ENCODE data around the gene SACM1L. TPM values are rescaled to one million over a fixed set of nuclear protein-coding genes. Genes with fewer than 3 reads are reported as not detected.

The SACM1L gene
- total RNA-seq, 2 experiments from 2014 or later, result 71.6 to 88.7 TPM

GRCh38 chr3:45759851-45760250, 70.7 kb downstream of the SACM1L start:
- ATAC-seq (no peak), DNase-seq (no peak)
- Mint-ChIP-seq H3K27me3 (peaks cover 2% of the 10 kb centered on the region), H3K36me3 (no peaks in the 10 kb centered on the region), H3K9me3 (ENCODE audit: low read depth) (no peaks in the 10 kb centered on the region), H3K4me3 (no peak overlapping the region), H3K27ac (no peak overlapping the region), H3K4me1 (peaks cover 2% of the 10 kb centered on the region)
- CTCF ChIA-PET, result interaction anchor here (1.1 to 6.2 kb wide), 8 partner anchors 7 to 198 kb away, joined by 3 to 64 read pairs (median 4); no protein-coding TSS in a partner anchor

DNA sequence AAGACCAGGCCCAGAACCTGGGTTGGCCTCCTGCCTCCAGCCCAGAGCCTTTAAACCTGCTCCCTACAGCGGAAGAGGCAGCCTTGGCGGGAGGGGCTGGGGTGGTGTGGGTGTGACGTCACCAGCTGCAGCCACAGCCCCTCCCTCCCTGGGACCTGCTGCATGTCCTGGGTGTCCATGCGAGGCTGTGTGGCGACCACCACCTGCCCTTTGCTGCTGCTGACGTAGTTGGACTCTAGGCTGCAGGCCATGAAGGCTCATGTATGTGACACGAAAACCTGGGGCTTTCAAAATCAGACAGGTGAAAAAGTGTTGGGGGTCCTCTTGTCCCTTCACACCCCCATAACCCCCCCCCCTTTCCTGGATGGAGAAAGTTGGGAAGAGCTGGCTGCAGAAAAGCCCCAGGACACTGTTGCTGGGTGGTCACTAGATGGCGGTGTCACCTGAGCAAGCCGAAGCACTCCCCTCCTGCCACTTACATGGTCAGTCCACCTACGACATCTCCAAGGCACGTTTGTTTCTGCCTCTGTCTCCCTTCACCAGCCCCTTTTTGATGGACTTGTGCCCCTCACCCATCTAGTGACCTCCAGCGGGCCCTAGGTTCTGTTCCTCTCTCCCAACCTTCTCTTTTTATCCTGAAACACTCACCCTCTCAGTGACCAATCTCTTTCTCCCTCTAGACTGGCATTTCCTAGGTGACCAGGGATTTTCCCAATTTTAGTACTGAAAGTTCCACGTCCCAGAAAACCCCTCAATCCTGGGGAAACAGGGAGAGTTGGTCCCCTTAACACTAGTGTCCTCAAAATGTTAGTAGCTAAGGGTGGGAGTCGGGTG, 71.9 kb downstream of the SACM1L start:
- no peaks in the 10 kb centered on the region for H3K36me3 Mint-ChIP-seq
- peaks cover 2% of the 10 kb centered on the region for H3K27me3 Mint-ChIP-seq
- CTCF ChIA-PET, result interaction anchor here (0.6 to 6.2 kb wide), 24 partner anchors 9 to 738 kb away, joined by 3 to 64 read pairs (median 4); partner anchors contain the start of gene CCR9
- no peak overlapping the region for H3K4me3 Mint-ChIP-seq
- DNase-seq (peak; percentile 63), ATAC-seq (peak; percentile 85)
- peaks cover 2% of the 10 kb centered on the region for H3K4me1 Mint-ChIP-seq
- no peaks in the 10 kb centered on the region for H3K9me3 Mint-ChIP-seq (ENCODE audit: low read depth)
- no peak overlapping the region for H3K27ac Mint-ChIP-seq

DNA sequence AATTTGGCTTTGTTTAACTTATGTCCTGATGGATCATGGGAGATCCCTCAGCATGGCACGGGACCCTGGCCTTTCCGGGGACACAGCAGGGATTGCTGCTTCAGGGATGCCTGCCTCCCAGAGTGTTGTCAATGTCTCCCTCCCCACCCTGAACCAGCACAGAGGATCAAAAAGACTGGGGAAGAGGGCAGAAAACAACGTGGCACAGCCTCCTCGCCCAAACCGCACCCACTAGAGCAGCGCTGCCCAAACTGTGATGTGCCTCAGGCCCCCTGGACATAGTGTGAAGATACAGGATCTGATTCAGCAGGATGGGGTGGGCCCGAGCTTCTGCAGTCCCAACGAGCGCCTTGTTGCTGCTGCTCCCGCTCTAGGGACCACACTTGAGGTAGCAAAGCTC, 72.6 kb downstream of the SACM1L start:
- ATAC-seq, result no peak
- Mint-ChIP-seq H3K9me3 (ENCODE audit: low read depth) (no peaks in the 10 kb centered on the region), H3K27ac (no peak overlapping the region), H3K27me3 (peaks cover 2% of the 10 kb centered on the region), H3K36me3 (no peaks in the 10 kb centered on the region), H3K4me1 (peaks cover 2% of the 10 kb centered on the region), H3K4me3 (no peak overlapping the region)
- no peak for DNase-seq
- CTCF ChIA-PET, result interaction anchor here (0.6 to 6.2 kb wide), 17 partner anchors 11 to 325 kb away, joined by 3 to 64 read pairs (median 5); partner anchors contain the start of genes CCR9 and LZTFL1

- Mint-ChIP-seq H3K4me1 (peaks cover 2% of the 10 kb centered on the region), H3K9me3 (ENCODE audit: low read depth) (no peaks in the 10 kb centered on the region), H3K4me3 (no peak overlapping the region), H3K27ac (no peak overlapping the region), H3K36me3 (no peaks in the 10 kb centered on the region), H3K27me3 (peaks cover 8% of the 10 kb centered on the region)
- DNase-seq, result no peak
- CTCF ChIA-PET, result interaction anchor here (0.8 to 6.2 kb wide), 14 partner anchors 10 to 324 kb away, joined by 3 to 64 read pairs (median 5); partner anchors contain the start of gene LZTFL1
- ATAC-seq, result no peak
These were observed 73.6 kb downstream of the SACM1L start for GRCh38 chr3:45762647-45763302.

DNA sequence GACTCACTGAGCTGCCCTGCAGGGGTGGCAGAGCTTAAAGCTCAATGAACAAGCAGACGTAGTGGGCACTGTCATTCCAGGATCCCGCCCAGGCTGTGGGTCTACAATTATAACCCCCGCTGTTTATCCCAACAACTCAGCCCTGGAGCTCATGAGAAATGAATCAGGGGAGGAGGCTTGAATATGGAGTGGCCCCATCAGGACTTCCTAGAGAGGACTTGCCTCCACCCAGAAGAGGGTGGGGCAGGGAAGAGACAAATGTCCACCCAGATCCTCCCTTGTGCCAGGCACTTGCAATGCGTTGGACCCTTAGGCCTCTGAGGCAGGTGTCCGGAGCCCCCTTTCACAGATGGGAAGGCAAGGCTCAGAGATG, 74.1 kb downstream of the SACM1L start:
- no peaks in the 10 kb centered on the region for H3K36me3 Mint-ChIP-seq
- no peak overlapping the region for H3K4me3 Mint-ChIP-seq
- no peak overlapping the region for H3K27ac Mint-ChIP-seq
- CTCF ChIA-PET, result interaction anchor here (0.8 to 6.2 kb wide), 7 partner anchors 11 to 314 kb away, joined by 3 to 64 read pairs (median 3); partner anchors contain the start of gene LZTFL1
- ATAC-seq (no peak), DNase-seq (no peak)
- peaks cover 13% of the 10 kb centered on the region for H3K27me3 Mint-ChIP-seq
- H3K4me1 Mint-ChIP-seq, result peaks cover 2% of the 10 kb centered on the region
- no peaks in the 10 kb centered on the region for H3K9me3 Mint-ChIP-seq (ENCODE audit: low read depth)

DNA sequence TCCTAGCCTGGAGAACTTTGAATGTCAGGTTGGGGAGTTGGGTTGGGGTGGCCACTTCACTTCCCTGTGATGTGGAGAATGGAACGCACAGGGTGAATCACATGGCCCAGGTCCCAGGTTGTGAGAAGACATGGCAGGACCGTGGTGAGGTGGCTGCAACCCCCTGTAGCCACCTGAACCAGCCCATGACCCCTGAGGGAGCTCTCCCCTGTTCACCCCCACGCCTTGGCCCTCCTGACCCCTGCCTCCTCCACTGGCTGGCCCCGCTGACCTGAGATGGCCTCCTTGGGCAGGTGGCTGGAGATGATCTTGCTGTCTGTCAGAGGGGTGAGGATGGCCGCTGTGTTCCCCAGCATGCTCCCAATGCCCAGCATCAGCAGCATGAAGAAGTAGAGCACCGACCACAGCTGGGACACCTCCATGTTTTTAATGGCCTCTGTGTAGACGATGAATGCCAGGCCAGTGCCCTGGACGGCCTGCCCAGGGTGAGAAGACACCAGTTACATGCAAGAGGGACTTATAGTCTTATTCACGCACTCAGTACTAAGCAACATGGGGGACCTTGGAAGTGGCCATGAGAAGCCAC, 76.2 kb downstream of the SACM1L start:
- CTCF ChIA-PET, result no interaction called here
- no peak for ATAC-seq
- H3K27ac Mint-ChIP-seq, result no peak overlapping the region
- no peak overlapping the region for H3K4me3 Mint-ChIP-seq
- H3K4me1 Mint-ChIP-seq, result peaks cover 2% of the 10 kb centered on the region
- no peaks in the 10 kb centered on the region for H3K36me3 Mint-ChIP-seq
- DNase-seq, result no peak
- H3K27me3 Mint-ChIP-seq, result peaks cover 29% of the 10 kb centered on the region
- H3K9me3 Mint-ChIP-seq (ENCODE audit: low read depth), result no peaks in the 10 kb centered on the region

- no peak overlapping the region for H3K27ac Mint-ChIP-seq
- CTCF ChIA-PET, result no interaction called here
- DNase-seq (no peak), ATAC-seq (no peak)
- H3K4me3 Mint-ChIP-seq, result no peak overlapping the region
- peaks cover 2% of the 10 kb centered on the region for H3K4me1 Mint-ChIP-seq
- H3K36me3 Mint-ChIP-seq, result no peaks in the 10 kb centered on the region
- peaks cover 34% of the 10 kb centered on the region for H3K27me3 Mint-ChIP-seq
- H3K9me3 Mint-ChIP-seq (ENCODE audit: low read depth), result no peaks in the 10 kb centered on the region
These were observed 76.8 kb downstream of the SACM1L start for GRCh38 chr3:45765958-45766357.

DNA sequence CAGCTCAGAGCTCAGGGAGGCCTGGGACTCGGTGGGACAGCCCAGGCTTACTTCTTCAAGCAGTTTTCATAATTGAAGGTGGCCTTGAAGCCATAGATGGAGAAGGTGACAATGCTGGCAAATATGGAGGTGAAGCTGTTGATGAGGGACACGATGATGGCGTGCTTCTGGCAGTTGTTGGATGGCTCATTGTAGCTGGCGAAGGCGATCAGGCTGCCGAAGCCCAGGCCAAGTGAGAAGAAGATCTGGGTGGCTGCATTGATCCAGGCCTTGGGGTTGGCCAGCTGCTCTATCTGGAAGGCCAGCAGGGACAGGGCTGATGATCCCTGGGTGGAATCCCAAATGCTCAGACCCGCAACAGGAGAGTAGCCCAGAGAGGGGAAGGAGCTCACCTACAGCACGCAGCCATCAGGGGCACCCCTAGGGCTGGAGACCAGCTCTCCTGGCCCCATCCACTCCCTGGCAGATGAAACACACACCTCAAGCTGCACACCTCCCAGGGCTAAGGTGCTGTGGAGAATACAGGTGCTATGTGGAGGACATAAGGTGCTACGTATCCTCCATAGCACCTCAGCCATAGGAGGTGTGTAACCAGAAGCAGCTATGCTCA, 82.1 kb downstream of the SACM1L start:
- H3K27me3 Mint-ChIP-seq, result peaks cover 59% of the 10 kb centered on the region
- DNase-seq (peak; percentile 22), ATAC-seq (no peak)
- CTCF ChIA-PET, result interaction anchor here (0.8 to 1.9 kb wide), 2 partner anchors 10 to 158 kb away, joined by 3 to 8 read pairs; no protein-coding TSS in a partner anchor
- no peaks in the 10 kb centered on the region for H3K36me3 Mint-ChIP-seq
- no peak overlapping the region for H3K27ac Mint-ChIP-seq
- H3K4me1 Mint-ChIP-seq, result peaks cover 17% of the 10 kb centered on the region
- H3K4me3 Mint-ChIP-seq, result no peak overlapping the region
- H3K9me3 Mint-ChIP-seq (ENCODE audit: low read depth), result no peaks in the 10 kb centered on the region

- no peak for ATAC-seq
- DNase-seq, result peak; percentile 36
- no peak overlapping the region for H3K27ac Mint-ChIP-seq
- H3K4me1 Mint-ChIP-seq, result peaks cover 17% of the 10 kb centered on the region
- H3K27me3 Mint-ChIP-seq, result peaks cover 59% of the 10 kb centered on the region
- no peaks in the 10 kb centered on the region for H3K9me3 Mint-ChIP-seq (ENCODE audit: low read depth)
- no peak overlapping the region for H3K4me3 Mint-ChIP-seq
- CTCF ChIA-PET, result interaction anchor here (0.8 to 1.9 kb wide), 2 partner anchors 10 to 158 kb away, joined by 3 to 8 read pairs; no protein-coding TSS in a partner anchor
- no peaks in the 10 kb centered on the region for H3K36me3 Mint-ChIP-seq
These were observed 82.6 kb downstream of the SACM1L start for GRCh38 chr3:45771831-45772230.

GRCh38 chr3:45772341-45773035, 83.3 kb downstream of the SACM1L start:
- H3K27me3 Mint-ChIP-seq, result peaks cover 56% of the 10 kb centered on the region

DNA sequence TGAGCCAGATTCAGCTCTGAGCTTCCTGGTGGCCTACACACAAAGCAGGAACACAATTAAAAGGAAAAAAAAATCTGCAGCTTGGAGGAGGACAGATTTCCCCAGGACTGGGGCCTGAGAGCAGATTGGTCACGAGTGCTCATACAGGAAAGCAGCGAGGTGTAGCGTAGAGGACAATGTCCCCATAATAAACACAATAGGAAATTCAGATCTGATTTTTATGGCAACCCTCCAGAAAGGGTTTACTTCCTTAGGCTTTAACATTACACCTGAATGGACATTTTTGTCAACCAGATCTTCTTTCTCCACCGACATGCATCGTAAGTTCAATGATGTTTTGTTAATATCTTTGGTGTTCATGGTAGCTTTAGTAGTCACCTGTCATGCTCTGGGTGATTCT, 83.9 kb downstream of the SACM1L start:
- H3K9me3 Mint-ChIP-seq (ENCODE audit: low read depth), result no peaks in the 10 kb centered on the region

More at GRCh38 chr3:45772341-45773035, 83.3 kb downstream of the SACM1L start:
- H3K4me1 Mint-ChIP-seq, result peaks cover 17% of the 10 kb centered on the region
- H3K27ac Mint-ChIP-seq, result no peak overlapping the region
- no peaks in the 10 kb centered on the region for H3K9me3 Mint-ChIP-seq (ENCODE audit: low read depth)
- no peak overlapping the region for H3K4me3 Mint-ChIP-seq
- CTCF ChIA-PET, result interaction anchor here (1.9 kb wide), 1 partner anchor 11 kb away, joined by 8 read pairs; no protein-coding TSS in a partner anchor
- peak; percentile 62 for DNase-seq
- H3K36me3 Mint-ChIP-seq, result no peaks in the 10 kb centered on the region
- peak; percentile 65 for ATAC-seq

DNA sequence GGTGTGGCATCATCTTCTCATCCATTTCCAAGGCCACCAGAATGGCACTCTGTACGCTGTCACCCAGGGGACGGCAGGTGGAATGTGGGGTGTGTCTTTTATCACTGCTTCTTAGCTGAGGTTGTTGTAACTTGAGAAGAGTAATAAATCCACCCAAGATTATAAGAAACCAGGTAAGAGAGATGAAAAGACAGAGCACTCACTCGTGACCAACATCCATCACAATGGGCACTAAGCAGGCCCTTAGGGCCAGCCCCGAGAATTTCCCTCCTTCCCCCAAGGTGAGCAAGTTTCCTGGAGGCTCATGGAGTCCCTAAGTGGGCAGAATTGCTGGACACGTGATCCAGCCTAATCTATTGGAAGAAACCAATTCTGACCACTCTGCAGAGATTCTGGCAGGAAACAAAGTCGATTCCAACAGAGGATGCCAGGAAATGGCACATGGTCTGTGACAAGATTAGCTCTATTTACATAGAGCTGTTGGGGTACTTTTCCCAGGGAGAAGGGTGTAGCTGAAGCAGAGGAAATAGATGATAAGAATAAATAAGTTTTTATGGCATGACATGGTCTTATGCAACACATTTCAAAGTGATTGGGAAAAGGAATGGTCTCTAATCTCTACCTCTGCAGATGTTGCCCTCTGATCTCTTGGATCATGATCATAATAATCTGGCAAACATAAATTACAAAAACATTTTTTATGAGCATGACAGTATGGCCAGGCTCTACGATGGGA, 84.7 kb downstream of the SACM1L start:
- ATAC-seq, result no peak
- Mint-ChIP-seq H3K27me3 (peaks cover 48% of the 10 kb centered on the region), H3K27ac (no peak overlapping the region), H3K36me3 (no peaks in the 10 kb centered on the region), H3K4me1 (peaks cover 17% of the 10 kb centered on the region), H3K9me3 (ENCODE audit: low read depth) (no peaks in the 10 kb centered on the region), H3K4me3 (no peak overlapping the region)
- CTCF ChIA-PET, result interaction anchor here (1.0 to 1.9 kb wide), 4 partner anchors 11 to 155 kb away, joined by 3 to 7 read pairs (median 4); no protein-coding TSS in a partner anchor
- DNase-seq, result peak; percentile 14

More for the DNA sequence above, 83.9 kb downstream of the SACM1L start:
- CTCF ChIA-PET, result interaction anchor here (1.9 kb wide), 1 partner anchor 11 kb away, joined by 8 read pairs; no protein-coding TSS in a partner anchor
- Mint-ChIP-seq H3K4me3 (no peak overlapping the region), H3K36me3 (no peaks in the 10 kb centered on the region), H3K27ac (no peak overlapping the region), H3K4me1 (peaks cover 17% of the 10 kb centered on the region), H3K27me3 (peaks cover 50% of the 10 kb centered on the region)
- no peak for ATAC-seq
- DNase-seq, result no peak
